Heart left ventricle (tissue), 16 donors: ENCODE results near the gene SALL1. TPM values are rescaled to one million over a fixed set of nuclear protein-coding genes. Genes with fewer than 3 reads are reported as not detected.

Experiments used
- ATAC-seq, 4 donors: fragments of 200-7000 bp; cut with Tn5 transposase; one replicate each; pipeline ENCODE4 v1.9.1; 2020 to 2022; ENCODE audit warnings: moderate library complexity in 4 of 4, mild to moderate bottlenecking in 3 of 4, moderate number of reproducible peaks in 1 of 4
- DNase-seq, 5 donors: peaks; one replicate each; pipeline ENCODE4 v3.0.0-alpha.2; 2020
- H3K27ac ChIP-seq, 12 donors: fragments of 200-600 bp; sonication (generic) in 4 of 12; one replicate each; pipeline versions ENCODE4 v1.5.0 to v1.8.0; 2016 to 2022; ENCODE audit warnings: mild to moderate bottlenecking in 2 of 12
- H3K27me3 ChIP-seq, 9 donors: fragments of 200-600 bp; sonication (generic) in 2 of 9; one replicate each; pipeline versions ENCODE4 v1.5.1 to v1.8.0; 2016 to 2022; ENCODE audit warnings: mild to moderate bottlenecking in 3 of 9
- H3K36me3 ChIP-seq, 9 donors: fragments of 200-600 bp; sonication (generic) in 2 of 9; one replicate each; pipeline versions ENCODE4 v1.5.0 to v1.8.0; 2018 to 2022; ENCODE audit warnings: mild to moderate bottlenecking in 2 of 9
- H3K4me1 ChIP-seq, 12 donors: fragments of 200-600 bp; sonication (generic) in 4 of 12; one replicate each; pipeline versions ENCODE4 v1.5.0 to v1.8.0; 2016 to 2022; ENCODE audit warnings: mild to moderate bottlenecking in 3 of 12
- H3K4me3 ChIP-seq, 12 donors: fragments of 200-600 bp; sonication (generic) in 4 of 12; one replicate each; pipeline versions ENCODE4 v1.5.0 to v1.8.0; 2017 to 2022; ENCODE audit warnings: mild to moderate bottlenecking in 9 of 12, moderate library complexity in 4 of 12
- H3K9me3 ChIP-seq, 12 donors: fragments of 200-600 bp; sonication (generic) in 4 of 12; one replicate each; pipeline versions ENCODE4 v1.5.0 to v1.8.0; 2016 to 2022; ENCODE audit warnings: mild to moderate bottlenecking in 1 of 12
- CTCF ChIP-seq, 12 donors: fragments of 200-600 bp; sonication (generic) in 4 of 12; IDR thresholded peaks; one replicate each; pipeline versions ENCODE4 v1.5.0 to v1.8.0; 2018 to 2022; ENCODE audit warnings: antibody characterized with exemption in 12 of 12, mild to moderate bottlenecking in 5 of 12
- POLR2A ChIP-seq, 2 donors: fragments of 450-650 bp; IDR thresholded peaks; one replicate each; pipeline ENCODE4 v1.6.1; 2017; ENCODE audit warnings: antibody characterized with exemption in 2 of 2, mild to moderate bottlenecking in 2 of 2, moderate library complexity in 2 of 2
- WGBS, 4 donors: extraction: QIAGEN DNeasy Blood & Tissue Kit in 2 of 4; methylation state at CpG; one replicate each; pipeline versions ENCODE4 v1.1.5 to v1.1.7; 2013 to 2018; 5-methylcytosine and 5-hydroxymethylcytosine counted together
- intact Hi-C, 10 donors: fragments of 100-400 bp; cut with DNase I; formaldehyde crosslinking; loops; one replicate each; pipeline versions ENCODE4 v1.11.1 to v1.14.2; 2022
- polyA plus RNA-seq, 2 donors: library from polyadenylated mRNA; stranded (reverse); fragments of 200-250 nt; gene quantifications; one replicate each; pipeline ENCODE4 v1.2.3, GENCODE V29; 2013
- total RNA-seq, 9 donors: library from RNA; depleted of rRNA in 2 of 9; stranded (reverse); fragments of >200 nt in 2 of 9; fragmentation: NEBNext Ultra II Directional in 3 of 9; extraction: Animal tissue kit (Norgen Biotek cat#: 25700) in 3 of 9; gene quantifications; one replicate each; pipeline versions ENCODE4 v1.1.0 to v1.2.4, GENCODE V29; 2016 to 2023
- donor health status: ischemic (EF 13 %, LVEDD 7.1; RV severe dilation, severe dysfunction).
- donor health status: healthy with polysubstance abuse.
- donor health status: DM: no; HTN: yes; CAD: no.
- donor health status: DM: no; HTN: no; CAD: no.
- donor health status: ischemic (EF 25% LVEDD 6.9; RV normal size, moderate dysfunction).
- donor health status: ischemic (EF 25% LVEDD 5.7; RV mildly dilated, moderate dysfunction).
- donor health status: healthy.
- donor health status: DM: yes; HTN: yes; CAD: no.
- donor health status: ischemic (EF 35%, LVEDD 5.7; RV mildly dilated, moderate dysfunction).
- donor health status: nonischemic (EF 11% LVEDD 7.7; RV severe dilation, severe dysfunction).
- donor health status: DM: yes; HTN: yes; CAD: no.
- donor health status: PGD.
- donor health status: ischemic (EF 29% LVEDD 5.4; RV normal size, mild dysfunction).
- donor health status: nonischemic (EF 23%, LVEDD 6.1; RV moderate dilation, normal function).

SALL1 gene
- total and polyA plus RNA-seq, 11 donors = 0.05 to 0.75 (median 0.08) TPM; not detected in 4

GRCh38 chr16:51184702-51185433 is 33.8 kb upstream of the SALL1 start:
- Histone ChIP-seq H3K27ac (no peak overlapping the region), H3K9me3 (no peaks in the 10 kb centered on the region), H3K4me1 (no peaks in the 10 kb centered on the region), H3K4me3 (no peak overlapping the region), H3K36me3 (no peaks in the 10 kb centered on the region), H3K27me3 (peaks cover 0 to 10% (median 2%) of the 10 kb centered on the region in 9 donors)
- ATAC-seq (no peak), DNase-seq (no peak)
- TF ChIP-seq CTCF (IDR thresholded peaks at IDR 0.05) (no peak), POLR2A (IDR thresholded peaks at IDR 0.05) (no peak)
- intact Hi-C loops = no loop called here
- 24 to 30% (median 29%) methylated on average over 8 of the region's 8 CpGs for WGBS, 4 donors

- no peaks in the 10 kb centered on the region for H3K36me3 ChIP-seq
- H3K27me3 ChIP-seq = peaks cover 0 to 8% (median 2%) of the 10 kb centered on the region in 9 donors
- no peaks in the 10 kb centered on the region for H3K4me1 ChIP-seq
- no peaks in the 10 kb centered on the region for H3K9me3 ChIP-seq
- no peak overlapping the region for H3K27ac ChIP-seq
- no peak overlapping the region for H3K4me3 ChIP-seq
- DNase-seq (no peak), ATAC-seq (no peak)
- intact Hi-C loops = no loop called here
- TF ChIP-seq CTCF (IDR thresholded peaks at IDR 0.05) (no peak), POLR2A (IDR thresholded peaks at IDR 0.05) (no peak)
- 27 to 36% (median 33%) methylated on average over 4 of the region's 4 CpGs for WGBS, 4 donors
These were observed 30.4 kb upstream of the SALL1 start for GRCh38 chr16:51181503-51181811.

- ATAC-seq = no peak
- no peak overlapping the region for H3K4me3 ChIP-seq
- H3K27ac ChIP-seq = no peak overlapping the region
- no peaks in the 10 kb centered on the region for H3K36me3 ChIP-seq
- no peak for DNase-seq
- WGBS, 4 donors = 66 to 74% (median 69%) methylated on average over 4 of the region's 4 CpGs
- peaks cover 0 to 8% (median 2%) of the 10 kb centered on the region in 9 donors for H3K27me3 ChIP-seq
- TF ChIP-seq POLR2A (IDR thresholded peaks at IDR 0.05) = no peak
- TF ChIP-seq CTCF (IDR thresholded peaks at IDR 0.05) = no peak
- intact Hi-C loops = no loop called here
- H3K4me1 ChIP-seq = no peaks in the 10 kb centered on the region
- no peaks in the 10 kb centered on the region for H3K9me3 ChIP-seq
These were observed 29.8 kb upstream of the SALL1 start for GRCh38 chr16:51180719-51181502.

GRCh38 chr16:51175081-51175480 is 24.0 kb upstream of the SALL1 start:
- Histone ChIP-seq H3K27me3 (no peaks in the 10 kb centered on the region), H3K27ac (no peak overlapping the region), H3K4me3 (no peak overlapping the region), H3K36me3 (no peaks in the 10 kb centered on the region), H3K4me1 (no peaks in the 10 kb centered on the region), H3K9me3 (no peaks in the 10 kb centered on the region)
- WGBS, 4 donors = 84 to 92% (median 89%) methylated on average over 3 of the region's 3 CpGs
- ATAC-seq (no peak), DNase-seq (no peak)
- intact Hi-C loops = no loop called here
- TF ChIP-seq POLR2A (IDR thresholded peaks at IDR 0.05) = no peak
- TF ChIP-seq CTCF (IDR thresholded peaks at IDR 0.05) = no peak
